Measurements from ENCODE around the gene TRPV4. TPM values are rescaled to one million over a fixed set of nuclear protein-coding genes. Genes with fewer than 3 reads are reported as not detected.
A peak's percentile ranks its signal among the peaks of the same experiment; 100 is the strongest.

The TRPV4 gene
- total and polyA plus RNA-seq, 4 experiments from 2014 or later = 0.17 TPM; not detected in 3

DNA sequence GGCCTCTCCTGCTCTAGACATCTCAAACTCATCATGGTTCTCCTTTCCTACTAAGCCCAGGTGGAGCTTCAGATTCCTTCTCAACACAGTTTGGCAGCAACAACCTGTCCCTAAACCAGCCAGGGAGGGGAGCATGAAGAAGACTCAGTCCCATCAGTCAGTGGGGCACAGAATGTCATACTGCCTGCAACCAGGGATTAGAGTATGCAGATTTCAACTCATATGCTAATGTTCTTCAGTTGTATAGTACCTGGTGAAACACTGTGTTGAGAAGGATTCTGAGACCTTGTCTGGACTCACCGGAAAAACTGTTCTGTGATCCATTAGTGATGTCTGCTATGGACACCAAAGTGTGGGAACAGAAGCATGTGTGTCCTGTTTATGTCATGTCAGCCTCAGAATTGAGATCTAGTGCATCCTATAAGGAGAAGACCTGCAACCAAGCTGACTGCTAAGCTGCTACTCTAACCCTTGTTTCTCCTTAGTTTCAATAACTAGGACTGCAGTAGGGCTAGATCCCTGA is 43.6 kb downstream of the TRPV4 start:
- Histone ChIP-seq H3K9me3 (ENCODE audit: control insufficient read depth in 1 of 2, low read length in 2 of 2) (no peaks in the 10 kb centered on the region), H3K27me3 (ENCODE audit: insufficient read depth, low read length) (no peaks in the 10 kb centered on the region), H3K4me1 (ENCODE audit: insufficient read depth, low read length) (no peaks in the 10 kb centered on the region), H3K36me3 (ENCODE audit: insufficient read depth, low read length) (no peaks in the 10 kb centered on the region), H3K27ac (ENCODE audit: low read depth, low read length) (no peak overlapping the region), H3K4me3 (ENCODE audit: low read length in 2 of 2) (no peak overlapping the region)
- H3K36me3 Mint-ChIP-seq = no peaks in the 10 kb centered on the region
- peaks cover 0 to 1% (median 0%) of the 10 kb centered on the region in 8 donors for H3K9me3 Mint-ChIP-seq
- intact Hi-C loops (cut with micrococcal nuclease) = no loop called here
- POLR2A ChIA-PET (ENCODE audit: partially characterized antibody) = no interaction called here
- no peaks in the 10 kb centered on the region for H3K4me1 Mint-ChIP-seq
- H3K27ac Mint-ChIP-seq = peak overlapping the region in 1 of 7 donors; percentile 74
- H3K27me3 Mint-ChIP-seq = peaks cover 4 to 21% of the 10 kb centered on the region in 2 donors
- CTCF ChIA-PET (ENCODE audit: partially characterized antibody) = no interaction called here
- no peak overlapping the region for H3K4me3 Mint-ChIP-seq
- no peak for DNase-seq

DNA sequence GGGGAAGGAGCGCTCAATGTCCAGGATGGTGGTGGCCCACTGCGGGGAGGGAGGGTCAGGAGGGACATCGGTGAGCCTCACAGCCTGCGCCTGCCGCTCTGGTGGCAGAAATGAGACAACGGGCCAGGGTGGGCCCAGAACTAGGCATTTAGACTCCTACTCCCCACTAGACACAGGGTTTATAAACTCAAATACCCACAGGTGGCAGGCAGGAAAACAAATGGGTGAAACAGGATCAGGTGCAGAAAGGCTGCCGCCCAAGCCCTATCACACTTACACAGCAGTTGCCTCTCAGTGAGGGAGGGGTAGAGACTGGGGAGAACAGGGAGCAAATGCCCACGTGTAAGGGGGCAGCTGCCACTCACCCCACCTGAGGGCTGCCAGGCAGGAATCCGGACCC is 46.4 kb downstream of the TRPV4 start:
- Mint-ChIP-seq H3K27me3 (peaks cover 2 to 15% of the 10 kb centered on the region in 2 donors), H3K9me3 (peaks cover 0 to 1% (median 0%) of the 10 kb centered on the region in 8 donors), H3K4me3 (no peak overlapping the region), H3K4me1 (no peaks in the 10 kb centered on the region), H3K36me3 (no peaks in the 10 kb centered on the region), H3K27ac (no peak overlapping the region)
- no peaks in the 10 kb centered on the region for H3K4me1 ChIP-seq (ENCODE audit: insufficient read depth, low read length)
- no peak for DNase-seq
- intact Hi-C loops (cut with micrococcal nuclease) = no loop called here
- H3K4me3 ChIP-seq (ENCODE audit: low read length in 2 of 2) = no peak overlapping the region
- ChIA-PET CTCF (ENCODE audit: partially characterized antibody) (interaction anchor here (0.9 to 1.1 kb wide), 2 partner anchors 11 to 19 kb away, joined by 3 to 5 read pairs; no protein-coding TSS in a partner anchor), POLR2A (ENCODE audit: partially characterized antibody) (no interaction called here)
- no peak overlapping the region for H3K27ac ChIP-seq (ENCODE audit: low read depth, low read length)
- H3K36me3 ChIP-seq (ENCODE audit: insufficient read depth, low read length) = no peaks in the 10 kb centered on the region
- no peaks in the 10 kb centered on the region for H3K27me3 ChIP-seq (ENCODE audit: insufficient read depth, low read length)
- H3K9me3 ChIP-seq (ENCODE audit: control insufficient read depth in 1 of 2, low read length in 2 of 2) = no peaks in the 10 kb centered on the region

DNA sequence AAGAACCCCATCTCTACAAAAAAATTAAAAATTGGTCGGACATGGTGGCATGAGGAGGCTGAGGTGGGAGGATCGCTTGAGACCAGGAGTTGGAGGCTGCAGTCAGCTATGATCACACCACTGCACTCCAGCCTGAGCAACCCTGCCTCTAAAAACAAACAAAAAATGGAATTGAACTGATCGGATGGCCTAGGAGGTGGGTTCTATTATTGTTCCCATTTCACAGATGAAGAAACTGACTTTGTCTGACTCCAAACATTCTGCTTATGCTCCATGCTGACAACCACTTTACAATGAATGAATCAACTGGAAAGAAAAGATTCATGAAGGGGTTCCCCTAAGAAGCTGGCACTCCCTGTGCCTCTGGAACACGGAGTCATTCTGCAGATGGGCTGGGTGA is 47.3 kb downstream of the TRPV4 start:
- no peak for DNase-seq
- no peaks in the 10 kb centered on the region for H3K36me3 ChIP-seq (ENCODE audit: insufficient read depth, low read length)
- no peaks in the 10 kb centered on the region for H3K9me3 ChIP-seq (ENCODE audit: control insufficient read depth in 1 of 2, low read length in 2 of 2)
- H3K4me1 Mint-ChIP-seq = no peaks in the 10 kb centered on the region
- H3K27ac Mint-ChIP-seq = no peak overlapping the region
- H3K27me3 ChIP-seq (ENCODE audit: insufficient read depth, low read length) = no peaks in the 10 kb centered on the region
- no peak overlapping the region for H3K27ac ChIP-seq (ENCODE audit: low read depth, low read length)
- ChIA-PET POLR2A (ENCODE audit: partially characterized antibody) (no interaction called here), CTCF (ENCODE audit: partially characterized antibody) (no interaction called here)
- intact Hi-C loops (cut with micrococcal nuclease) = no loop called here
- H3K4me1 ChIP-seq (ENCODE audit: insufficient read depth, low read length) = no peaks in the 10 kb centered on the region
- H3K4me3 ChIP-seq (ENCODE audit: low read length in 2 of 2) = no peak overlapping the region
- H3K27me3 Mint-ChIP-seq = peaks cover 2 to 15% of the 10 kb centered on the region in 2 donors
- peaks cover 0 to 1% (median 0%) of the 10 kb centered on the region in 8 donors for H3K9me3 Mint-ChIP-seq
- no peaks in the 10 kb centered on the region for H3K36me3 Mint-ChIP-seq
- no peak overlapping the region for H3K4me3 Mint-ChIP-seq

DNA sequence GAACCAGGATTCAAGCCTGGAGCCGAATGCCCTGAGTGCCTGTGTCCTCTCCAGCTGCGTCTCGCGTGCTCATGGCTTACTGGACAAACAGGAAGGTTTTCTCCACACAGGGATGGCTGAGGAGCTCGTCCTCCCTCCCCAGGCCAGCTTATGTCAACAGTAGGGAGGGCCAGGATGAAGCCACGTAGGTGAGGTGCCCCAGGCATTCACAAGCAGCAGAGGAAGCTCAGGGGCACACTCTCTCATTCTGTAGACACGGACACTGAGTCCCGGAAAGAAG is 49.3 kb downstream of the TRPV4 start:
- ChIA-PET POLR2A (ENCODE audit: partially characterized antibody) (no interaction called here), CTCF (ENCODE audit: partially characterized antibody) (interaction anchor here (1.1 kb wide), 1 partner anchor 11 kb away, joined by 3 read pairs; no protein-coding TSS in a partner anchor)
- H3K36me3 ChIP-seq (ENCODE audit: insufficient read depth, low read length) = no peaks in the 10 kb centered on the region
- H3K4me1 ChIP-seq (ENCODE audit: insufficient read depth, low read length) = no peaks in the 10 kb centered on the region
- intact Hi-C loops (cut with micrococcal nuclease) = no loop called here
- Mint-ChIP-seq H3K27me3 (peaks cover 2 to 7% of the 10 kb centered on the region in 2 donors), H3K9me3 (peaks cover 0 to 2% (median 0%) of the 10 kb centered on the region in 8 donors), H3K36me3 (no peaks in the 10 kb centered on the region), H3K4me3 (no peak overlapping the region), H3K27ac (no peak overlapping the region), H3K4me1 (no peaks in the 10 kb centered on the region)
- DNase-seq = no peak
- H3K4me3 ChIP-seq (ENCODE audit: low read length in 2 of 2) = no peak overlapping the region
- no peaks in the 10 kb centered on the region for H3K27me3 ChIP-seq (ENCODE audit: insufficient read depth, low read length)
- H3K9me3 ChIP-seq (ENCODE audit: control insufficient read depth in 1 of 2, low read length in 2 of 2) = no peaks in the 10 kb centered on the region
- no peak overlapping the region for H3K27ac ChIP-seq (ENCODE audit: low read depth, low read length)

DNA sequence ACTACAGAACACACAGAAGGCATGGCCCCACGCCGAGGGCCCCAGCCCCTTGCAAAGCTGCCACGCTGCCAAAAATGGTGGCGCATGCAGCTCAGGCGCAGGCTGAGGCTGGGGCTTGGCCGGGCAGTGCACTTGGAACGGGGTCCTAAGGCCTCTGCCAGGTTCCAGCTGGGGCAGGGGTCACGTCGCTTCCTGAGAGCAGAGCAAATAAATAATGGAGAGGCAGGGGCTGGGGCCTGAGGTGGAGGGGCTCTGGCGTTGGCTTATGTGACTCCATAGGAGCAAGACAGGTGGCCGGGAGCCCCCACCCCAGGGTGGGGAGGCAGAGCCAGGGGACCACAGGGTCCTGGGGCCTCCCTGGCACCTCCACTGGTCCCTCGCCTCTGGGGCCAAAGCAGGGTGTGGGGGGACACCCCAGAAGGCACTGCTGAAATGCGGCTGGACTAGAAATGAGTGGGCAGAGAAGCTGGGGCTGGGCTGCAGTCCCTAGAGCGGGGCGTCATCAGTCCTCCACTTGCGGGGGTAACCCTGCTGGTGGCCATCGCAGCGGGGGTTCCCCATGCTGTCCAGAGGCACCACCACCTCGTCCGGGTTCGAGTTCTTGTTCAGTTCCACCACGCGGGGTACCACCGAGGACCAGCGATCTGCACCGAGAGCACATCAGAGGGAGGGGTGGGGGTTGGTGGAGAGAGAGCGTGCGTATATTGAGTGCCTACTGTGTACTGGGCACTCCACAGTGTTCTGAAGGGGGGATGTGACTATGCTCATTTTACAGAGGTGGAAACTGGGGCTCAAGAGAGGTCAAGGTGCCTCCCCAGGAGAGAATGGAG is 49.8 kb downstream of the TRPV4 start:
- CTCF ChIA-PET (ENCODE audit: partially characterized antibody) = no interaction called here
- no peak overlapping the region for H3K27ac Mint-ChIP-seq
- H3K27me3 Mint-ChIP-seq = peaks cover 2 to 7% of the 10 kb centered on the region in 2 donors
- peaks cover 0 to 2% (median 0%) of the 10 kb centered on the region in 8 donors for H3K9me3 Mint-ChIP-seq
- no peaks in the 10 kb centered on the region for H3K9me3 ChIP-seq (ENCODE audit: control insufficient read depth in 1 of 2, low read length in 2 of 2)
- POLR2A ChIA-PET (ENCODE audit: partially characterized antibody) = no interaction called here
- H3K27me3 ChIP-seq (ENCODE audit: insufficient read depth, low read length) = no peaks in the 10 kb centered on the region
- no peak overlapping the region for H3K4me3 ChIP-seq (ENCODE audit: low read length in 2 of 2)
- no peak overlapping the region for H3K4me3 Mint-ChIP-seq
- H3K4me1 ChIP-seq (ENCODE audit: insufficient read depth, low read length) = no peaks in the 10 kb centered on the region
- no peaks in the 10 kb centered on the region for H3K36me3 Mint-ChIP-seq
- H3K36me3 ChIP-seq (ENCODE audit: insufficient read depth, low read length) = no peaks in the 10 kb centered on the region
- H3K27ac ChIP-seq (ENCODE audit: low read depth, low read length) = no peak overlapping the region
- no peak for DNase-seq
- no peaks in the 10 kb centered on the region for H3K4me1 Mint-ChIP-seq
- intact Hi-C loops (cut with micrococcal nuclease) = no loop called here

DNA sequence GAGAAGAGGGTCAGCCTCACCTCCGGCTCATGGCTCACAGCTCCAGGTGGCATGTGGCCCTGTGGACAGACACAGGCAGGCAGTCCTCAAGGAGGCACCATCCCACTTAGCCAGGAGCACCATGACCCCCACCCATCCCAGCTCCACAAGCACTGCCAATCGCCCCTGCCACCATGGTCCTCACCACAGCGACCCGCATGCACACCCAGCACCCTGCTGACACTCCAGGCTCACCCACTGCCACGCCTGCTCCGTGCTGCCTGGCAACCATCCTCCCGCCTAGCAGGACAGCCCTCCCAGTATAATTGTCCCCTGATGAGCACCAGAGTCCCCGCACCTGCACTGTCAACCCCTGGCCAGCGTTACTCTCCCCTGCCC is 50.9 kb downstream of the TRPV4 start:
- H3K27me3 ChIP-seq (ENCODE audit: insufficient read depth, low read length) = no peaks in the 10 kb centered on the region
- H3K36me3 ChIP-seq (ENCODE audit: insufficient read depth, low read length) = no peaks in the 10 kb centered on the region
- no peak overlapping the region for H3K27ac ChIP-seq (ENCODE audit: low read depth, low read length)
- H3K4me1 ChIP-seq (ENCODE audit: insufficient read depth, low read length) = no peaks in the 10 kb centered on the region
- DNase-seq = no peak
- H3K4me3 ChIP-seq (ENCODE audit: low read length in 2 of 2) = no peak overlapping the region
- Mint-ChIP-seq H3K4me1 (peaks cover 4 to 5% (median 5%) of the 10 kb centered on the region in 4 donors), H3K27me3 (peaks cover 2 to 7% of the 10 kb centered on the region in 2 donors), H3K9me3 (peaks cover 0 to 2% (median 0%) of the 10 kb centered on the region in 8 donors), H3K27ac (no peak overlapping the region), H3K36me3 (no peaks in the 10 kb centered on the region), H3K4me3 (no peak overlapping the region)
- POLR2A ChIA-PET (ENCODE audit: partially characterized antibody) = no interaction called here
- intact Hi-C loops (cut with micrococcal nuclease) = no loop called here
- CTCF ChIA-PET (ENCODE audit: partially characterized antibody) = no interaction called here
- H3K9me3 ChIP-seq (ENCODE audit: control insufficient read depth in 1 of 2, low read length in 2 of 2) = no peaks in the 10 kb centered on the region

DNA sequence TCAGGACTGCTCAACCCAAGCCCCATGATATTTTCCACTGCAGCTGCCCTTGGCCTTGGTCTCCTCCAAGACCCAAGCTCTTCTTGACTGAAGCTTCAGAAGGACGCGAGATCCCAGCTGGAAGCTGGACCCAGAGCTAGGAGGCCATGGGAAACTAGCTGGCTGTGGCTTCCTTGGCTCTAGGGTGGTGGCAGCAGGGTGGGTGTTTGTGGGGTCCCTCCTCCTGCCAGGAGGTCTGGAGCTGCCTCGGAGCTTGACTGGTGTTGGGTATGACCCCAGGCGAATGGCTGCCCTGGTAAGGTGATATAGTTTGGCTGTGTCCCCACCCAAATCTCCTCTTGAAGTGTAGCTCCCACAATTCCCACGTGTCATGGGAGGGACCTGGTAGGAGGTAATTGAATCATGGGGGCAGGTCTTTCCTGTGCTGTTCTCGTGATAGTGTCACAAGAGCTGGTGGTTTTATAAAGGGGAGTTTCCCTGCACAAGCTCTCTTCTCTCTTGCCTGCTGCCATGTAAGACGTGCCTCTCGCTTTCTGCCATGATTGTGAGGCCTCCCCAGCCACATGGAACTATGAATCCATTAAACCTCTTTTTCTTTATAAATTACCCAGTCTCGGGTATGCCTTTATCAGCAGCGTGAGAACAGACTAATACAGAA is 51.4 kb downstream of the TRPV4 start:
- Mint-ChIP-seq H3K36me3 (no peaks in the 10 kb centered on the region), H3K4me3 (no peak overlapping the region), H3K4me1 (peaks cover 5 to 6% (median 6%) of the 10 kb centered on the region in 4 donors), H3K27me3 (peaks cover 2 to 7% of the 10 kb centered on the region in 2 donors), H3K9me3 (peaks cover 0 to 2% (median 0%) of the 10 kb centered on the region in 8 donors), H3K27ac (no peak overlapping the region)
- H3K27me3 ChIP-seq (ENCODE audit: insufficient read depth, low read length) = no peaks in the 10 kb centered on the region
- no peak for DNase-seq
- no peaks in the 10 kb centered on the region for H3K36me3 ChIP-seq (ENCODE audit: insufficient read depth, low read length)
- no peaks in the 10 kb centered on the region for H3K4me1 ChIP-seq (ENCODE audit: insufficient read depth, low read length)
- POLR2A ChIA-PET (ENCODE audit: partially characterized antibody) = no interaction called here
- H3K27ac ChIP-seq (ENCODE audit: low read depth, low read length) = no peak overlapping the region
- intact Hi-C loops (cut with micrococcal nuclease) = no loop called here
- no peak overlapping the region for H3K4me3 ChIP-seq (ENCODE audit: low read length in 2 of 2)
- H3K9me3 ChIP-seq (ENCODE audit: control insufficient read depth in 1 of 2, low read length in 2 of 2) = no peaks in the 10 kb centered on the region
- CTCF ChIA-PET (ENCODE audit: partially characterized antibody) = no interaction called here

Data from CD4-positive, alpha-beta memory T cell (primary cell).